Loucy (cell line): ENCODE results near the gene MBD6.

Experiments used
- H2AFZ ChIP-seq: fragments of 200-600 bp; sonication (generic); 2 replicates; pipeline ENCODE4 v1.6.0; 2016; ENCODE audit warnings: antibody characterized with exemption, mild to moderate bottlenecking, low read length, moderate library complexity
- H3F3A ChIP-seq: fragments of 200-600 bp; 2 replicates; pipeline ENCODE4 v1.6.0; 2016; ENCODE audit warnings: antibody characterized with exemption, low read depth, mild to moderate bottlenecking
- H3K27me3 ChIP-seq: fragments of 200-600 bp; sonication (generic); 2 replicates; pipeline ENCODE4 v1.6.1; 2014; ENCODE audit warnings: low read length, mild to moderate bottlenecking; ENCODE audit not compliant: insufficient read depth, poor library complexity, severe bottlenecking
- H3K36me3 ChIP-seq: fragments of 200-600 bp; sonication (generic); 2 replicates; pipeline ENCODE4 v1.6.1; 2016; ENCODE audit warnings: low read length; ENCODE audit not compliant: insufficient read depth
- H3K4me1 ChIP-seq: fragments of 200-600 bp; sonication (generic); 2 replicates; pipeline ENCODE4 v1.5.1; 2014; ENCODE audit warnings: low read length, mild to moderate bottlenecking; ENCODE audit not compliant: insufficient read depth, poor library complexity, severe bottlenecking
- H3K4me2 ChIP-seq: fragments of 200-600 bp; sonication (generic); 2 replicates; pipeline ENCODE4 v1.6.0; 2014; ENCODE audit warnings: antibody characterized with exemption, low read length, low read depth, mild to moderate bottlenecking; ENCODE audit not compliant: poor library complexity, severe bottlenecking
- H3K4me3 ChIP-seq: fragments of 200-600 bp; sonication (generic); 2 replicates; pipeline ENCODE4 v1.5.1; 2014; ENCODE audit warnings: low read length, mild to moderate bottlenecking, mixed read lengths; ENCODE audit not compliant: poor library complexity, severe bottlenecking
- H3K79me2 ChIP-seq: fragments of 200-600 bp; sonication (generic); 2 replicates; pipeline ENCODE4 v1.6.1; 2014; ENCODE audit warnings: low read length; ENCODE audit not compliant: insufficient read depth
- H3K9ac ChIP-seq: fragments of 200-600 bp; sonication (generic); 2 replicates; pipeline ENCODE4 v1.6.0; 2014; ENCODE audit warnings: mild to moderate bottlenecking, low read depth, low read length, moderate library complexity; ENCODE audit not compliant: poor library complexity, severe bottlenecking
- H3K9me2 ChIP-seq: fragments of 200-600 bp; sonication (generic); replicated peaks from 2 replicates; pipeline ENCODE4 v1.6.1; 2016; ENCODE audit warnings: low read depth, low read length, mixed read lengths
- H3K9me3 ChIP-seq: fragments of 200-600 bp; sonication (generic); 2 replicates; pipeline ENCODE4 v1.6.1; 2014; ENCODE audit warnings: mild to moderate bottlenecking, antibody characterized with exemption, low read length, low read depth; ENCODE audit not compliant: insufficient read depth
- H4K20me1 ChIP-seq: fragments of 200-600 bp; sonication (generic); 2 replicates; pipeline ENCODE4 v1.6.0; 2014; ENCODE audit warnings: antibody characterized with exemption, low read length, mild to moderate bottlenecking; ENCODE audit not compliant: insufficient read depth, poor library complexity, severe bottlenecking
- CTCF ChIP-seq: fragments of 200-600 bp; sonication (generic); conservative IDR thresholded peaks from 2 replicates; pipeline ENCODE4 v1.5.1; 2014; ENCODE audit warnings: mild to moderate bottlenecking, antibody characterized with exemption, low read length
- EZH2phosphoT487 ChIP-seq: fragments of 200-600 bp; IDR thresholded peaks from 2 replicates; pipeline ENCODE4 v1.6.1; 2018; ENCODE audit warnings: antibody characterized with exemption, mild to moderate bottlenecking, moderate library complexity, borderline replicate concordance

MBD6 gene

GRCh38 chr12:57496822-57497221 lies 25.8 kb upstream of the MBD6 start:
- no peak overlapping the region for H3K4me2 ChIP-seq
- H3K9ac ChIP-seq, result no peak overlapping the region
- H3F3A ChIP-seq, result no peaks in the 10 kb centered on the region
- H3K36me3 ChIP-seq, result peaks cover 52% of the 10 kb centered on the region; the same call in 1 of the 2 replicates
- TF ChIP-seq EZH2phosphoT487, result no peak
- TF ChIP-seq CTCF, result no peak
- no peak overlapping the region for H3K4me3 ChIP-seq
- no peaks in the 10 kb centered on the region for H3K9me3 ChIP-seq
- no peaks in the 10 kb centered on the region for H3K27me3 ChIP-seq
- no peak overlapping the region for H2AFZ ChIP-seq
- peaks cover 7% of the 10 kb centered on the region for H4K20me1 ChIP-seq
- no peaks in the 10 kb centered on the region for H3K9me2 ChIP-seq
- no peaks in the 10 kb centered on the region for H3K79me2 ChIP-seq
- no peaks in the 10 kb centered on the region for H3K4me1 ChIP-seq

- Histone ChIP-seq H3F3A (no peaks in the 10 kb centered on the region), H2AFZ (no peak overlapping the region), H4K20me1 (peaks cover 7% of the 10 kb centered on the region), H3K9ac (no peak overlapping the region), H3K36me3 (peaks cover 52% of the 10 kb centered on the region; the same call in 1 of the 2 replicates), H3K79me2 (no peaks in the 10 kb centered on the region), H3K9me2 (no peaks in the 10 kb centered on the region), H3K9me3 (no peaks in the 10 kb centered on the region), H3K4me2 (no peak overlapping the region), H3K4me1 (no peaks in the 10 kb centered on the region), H3K27me3 (no peaks in the 10 kb centered on the region), H3K4me3 (no peak overlapping the region)
- TF ChIP-seq EZH2phosphoT487 (no peak), CTCF (no peak)
Measured at GRCh38 chr12:57497223-57498131, 25.1 kb upstream of the MBD6 start.

GRCh38 chr12:57498132-57498502 lies 24.5 kb upstream of the MBD6 start:
- H3K36me3 ChIP-seq, result peaks cover 52% of the 10 kb centered on the region; the same call in 1 of the 2 replicates
- TF ChIP-seq EZH2phosphoT487 (no peak), CTCF (no peak)
- no peak overlapping the region for H3K9ac ChIP-seq
- H3K79me2 ChIP-seq, result no peaks in the 10 kb centered on the region
- no peak overlapping the region for H3K4me3 ChIP-seq
- no peaks in the 10 kb centered on the region for H3K9me3 ChIP-seq
- H3K4me2 ChIP-seq, result no peak overlapping the region
- H3K4me1 ChIP-seq, result no peaks in the 10 kb centered on the region
- H3K27me3 ChIP-seq, result no peaks in the 10 kb centered on the region
- H3F3A ChIP-seq, result no peaks in the 10 kb centered on the region
- H3K9me2 ChIP-seq, result no peaks in the 10 kb centered on the region
- peaks cover 4% of the 10 kb centered on the region for H4K20me1 ChIP-seq
- H2AFZ ChIP-seq, result no peak overlapping the region
